H1 (cell line): ENCODE results near the gene MYL7. TPM values are rescaled to one million over a fixed set of nuclear protein-coding genes. Genes with fewer than 3 reads are reported as not detected.

Source experiments
- CTCF ChIA-PET: fragments of 300-600 bp; sonication (Branson Sonifier 250); formaldehyde crosslinking; loops from one replicate; lab custom pipeline; 2021; ENCODE audit not compliant: partially characterized antibody; lab: Charles Lee
- POLR2A ChIA-PET: fragments of 300-600 bp; sonication (Branson Sonifier 250); formaldehyde crosslinking; loops from one replicate; lab custom pipeline; 2021; ENCODE audit warnings: inconsistent platforms; ENCODE audit not compliant: partially characterized antibody; lab: Charles Lee
- DNase-seq, 2 experiments: peaks; one replicate each; pipeline versions ENCODE4 v3.0.0 to v3.0.0-alpha.2; 2010 to 2022; ENCODE audit warnings: low spot score in 2 of 2, low read depth in 1 of 2, mixed read lengths in 1 of 2
- FAIRE-seq: peaks from 2 replicates; lab custom pipeline; 2011; peaks lifted over from hg19 to GRCh38; lab: Jason Lieb, UNC
- H2AFZ ChIP-seq: 2 replicates; pipeline ENCODE4 v1.8.1; 2012; ENCODE audit warnings: low read length, inconsistent platforms
- H2AK5ac ChIP-seq: 2 replicates; pipeline ENCODE4 v1.6.1; 2013; ENCODE audit warnings: low read depth, low read length
- H2BK120ac ChIP-seq: replicated peaks from 2 replicates; pipeline ENCODE3; 2013; ENCODE audit warnings: low read depth, low read length, inconsistent platforms
- H2BK12ac ChIP-seq: 2 replicates; pipeline ENCODE4 v1.6.1; 2013; ENCODE audit warnings: low read depth, low read length
- H2BK15ac ChIP-seq: 2 replicates; pipeline ENCODE4 v1.6.1; 2013; ENCODE audit warnings: low read length
- H2BK20ac ChIP-seq: 2 replicates; pipeline ENCODE4 v1.6.1; 2013; ENCODE audit warnings: low read length
- H2BK5ac ChIP-seq: 2 replicates; pipeline ENCODE4 v1.6.1; 2013; ENCODE audit warnings: low read depth, low read length
- H3K14ac ChIP-seq: 2 replicates; pipeline ENCODE4 v1.6.1; 2013; ENCODE audit warnings: inconsistent platforms; ENCODE audit not compliant: insufficient read length
- H3K18ac ChIP-seq: 2 replicates; pipeline ENCODE4 v1.6.1; 2013; ENCODE audit warnings: low read length; ENCODE audit errors: extremely low read depth
- H3K23ac ChIP-seq: 2 replicates; pipeline ENCODE4 v1.6.1; 2013; ENCODE audit warnings: inconsistent platforms; ENCODE audit not compliant: insufficient read length
- H3K23me2 ChIP-seq: 2 replicates; pipeline ENCODE4 v1.6.1; 2013; ENCODE audit warnings: low read depth, low read length
- H3K27ac ChIP-seq: 2 replicates; pipeline ENCODE4 v1.6.1; 2011; ENCODE audit warnings: low read depth, low read length, inconsistent platforms
- H3K27me3 ChIP-seq, 4 experiments: replicated peaks in 1 of 4; 1 replicate in 1 of 4; 2 replicates in 3 of 4; pipeline versions ENCODE4 v1.6.1 to v1.8.1; 2011 to 2013; ENCODE audit warnings: low read length in 3 of 4, mild to moderate bottlenecking in 3 of 4, inconsistent platforms in 2 of 4, mixed read lengths in 2 of 4, moderate library complexity in 1 of 4; ENCODE audit not compliant: control insufficient read depth in 3 of 4, insufficient read depth in 3 of 4; ENCODE audit errors: extremely low read depth in 1 of 4
- H3K36me3 ChIP-seq, 4 experiments: 2 replicates each; pipeline versions ENCODE4 v1.6.1 to v1.8.1; 2011 to 2013; ENCODE audit warnings: mild to moderate bottlenecking in 4 of 4, low read length in 3 of 4, moderate library complexity in 2 of 4, control low read depth in 1 of 4, inconsistent platforms in 1 of 4; ENCODE audit not compliant: insufficient read depth in 4 of 4, control insufficient read depth in 2 of 4
- H3K4ac ChIP-seq: replicated peaks from 2 replicates; pipeline ENCODE3; 2013; ENCODE audit warnings: low read length, low read depth, mixed read lengths, inconsistent platforms; ENCODE audit not compliant: insufficient read length
- H3K4me1 ChIP-seq, 4 experiments: replicated peaks in 1 of 4; 1 replicate in 1 of 4; 2 replicates in 3 of 4; pipeline versions ENCODE4 v1.6.1 to v1.8.1; 2011 to 2013; ENCODE audit warnings: low read length in 3 of 4, inconsistent platforms in 2 of 4, mixed read lengths in 1 of 4; ENCODE audit not compliant: insufficient read depth in 4 of 4, control insufficient read depth in 3 of 4
- H3K4me2 ChIP-seq, 2 experiments: 2 replicates each; pipeline versions ENCODE4 v1.6.1 to v1.8.1; 2011 to 2013; ENCODE audit warnings: low read depth in 2 of 2, low read length in 2 of 2, control low read depth in 1 of 2, inconsistent platforms in 1 of 2, mild to moderate bottlenecking in 1 of 2; ENCODE audit not compliant: insufficient read depth in 1 of 2
- H3K4me3 ChIP-seq, 4 experiments: fragments of 200-600, 300-600 bp in 1 of 4; sonication (generic), shearing (Covaris generic), sonication (Bioruptor Twin) in 1 of 4; 2 replicates each; pipeline versions ENCODE4 v1.5.1 to v1.8.1; 2011 to 2016; ENCODE audit warnings: low read length in 4 of 4, low read depth in 3 of 4, control low read depth in 2 of 4, inconsistent platforms in 2 of 4, mild to moderate bottlenecking in 2 of 4, mixed read lengths in 1 of 4, moderate library complexity in 1 of 4; ENCODE audit not compliant: insufficient read depth in 2 of 4; ENCODE audit errors: extremely low read depth in 1 of 4
- H3K56ac ChIP-seq: replicated peaks from 2 replicates; pipeline ENCODE3; 2013; ENCODE audit warnings: low read depth, mild to moderate bottlenecking, mixed read lengths, low read length, inconsistent platforms; ENCODE audit not compliant: insufficient read length
- H3K79me1 ChIP-seq: 2 replicates; pipeline ENCODE4 v1.6.1; 2013; ENCODE audit warnings: low read depth, low read length, control low read depth
- H3K79me2 ChIP-seq, 2 experiments: 2 replicates each; pipeline versions ENCODE4 v1.6.1 to v1.8.1; 2012 to 2013; ENCODE audit warnings: low read length in 2 of 2, mild to moderate bottlenecking in 2 of 2, inconsistent platforms in 1 of 2; ENCODE audit not compliant: insufficient read depth in 2 of 2, control insufficient read depth in 1 of 2
- H3K9ac ChIP-seq, 4 experiments: replicated peaks in 1 of 4; 1 replicate in 1 of 4; 2 replicates in 3 of 4; pipeline versions ENCODE4 v1.6.1 to v1.8.1; 2011 to 2013; ENCODE audit warnings: low read depth in 3 of 4, low read length in 3 of 4, control low read depth in 2 of 4, mild to moderate bottlenecking in 2 of 4, moderate library complexity in 2 of 4, inconsistent platforms in 1 of 4; ENCODE audit errors: extremely low read depth in 1 of 4
- H3K9me3 ChIP-seq, 2 experiments: 2 replicates each; pipeline versions ENCODE4 v1.6.1 to v1.8.1; 2012 to 2013; ENCODE audit warnings: mild to moderate bottlenecking in 2 of 2, moderate library complexity in 2 of 2, control low read depth in 1 of 2, inconsistent platforms in 1 of 2, low read depth in 1 of 2, low read length in 1 of 2, mixed read lengths in 1 of 2; ENCODE audit not compliant: insufficient read depth in 2 of 2
- H4K20me1 ChIP-seq, 2 experiments: replicated peaks in 1 of 2; 2 replicates each; pipeline versions ENCODE3 to v1.8.1; 2011 to 2013; ENCODE audit warnings: inconsistent platforms in 2 of 2, low read length in 2 of 2, mild to moderate bottlenecking in 1 of 2; ENCODE audit not compliant: insufficient read depth in 2 of 2, control insufficient read depth in 1 of 2
- H4K5ac ChIP-seq: 2 replicates; pipeline ENCODE4 v1.6.1; 2013; ENCODE audit warnings: low read length, low read depth, mixed read lengths, inconsistent platforms; ENCODE audit not compliant: insufficient read length
- H4K8ac ChIP-seq: 2 replicates; pipeline ENCODE4 v1.8.0; 2013; ENCODE audit warnings: mild to moderate bottlenecking, moderate library complexity, low read length, inconsistent platforms; ENCODE audit not compliant: insufficient read depth; ENCODE audit errors: extremely low read depth
- H4K91ac ChIP-seq: replicated peaks from 2 replicates; pipeline ENCODE3; 2013; ENCODE audit warnings: low read length, mixed read lengths, inconsistent platforms; ENCODE audit not compliant: insufficient read length
- RAD21 ChIP-seq, 2 experiments: IDR thresholded peaks in 1 of 2; conservative IDR thresholded peaks in 1 of 2; 2 replicates each; pipeline ENCODE4 v1.6.1; 2011; ENCODE audit warnings: low read depth in 2 of 2, low read length in 2 of 2, improper control_type of control experiment in 1 of 2, inconsistent platforms in 1 of 2, mild to moderate bottlenecking in 1 of 2, moderate library complexity in 1 of 2
- YY1 ChIP-seq: IDR thresholded peaks from 2 replicates; pipeline ENCODE4 v1.6.1; 2011; ENCODE audit warnings: low read depth, mild to moderate bottlenecking, low read length
- WGBS, 2 experiments: shearing (Covaris generic) in 1 of 2; methylation state at CpG; one replicate each; pipeline versions ENCODE4 v1.1.6 to v1.1.7; 2013 to 2015; ENCODE audit warnings: low lambda C conversion rate in 2 of 2, mixed read lengths in 2 of 2, inconsistent platforms in 1 of 2, low coverage in 1 of 2, missing lambda C conversion rate in 1 of 2; ENCODE audit not compliant: insufficient replicate concordance in 2 of 2, insufficient coverage in 1 of 2, insufficient read length in 1 of 2; ENCODE audit errors: extremely low coverage in 1 of 2, missing lambda C conversion rate in 1 of 2; 5-methylcytosine and 5-hydroxymethylcytosine counted together
- polyA plus RNA-seq, 7 experiments: library from polyadenylated mRNA; depleted of rRNA in 3 of 7; stranded (reverse) in 5 of 7; unstranded in 2 of 7; fragments of >200 nt in 5 of 7; fragments of 200-250 nt in 2 of 7; gene quantifications; 1 replicate in 5 of 7; 2 replicates in 1 of 7; 4 replicates in 1 of 7; pipeline versions ENCODE4 v1.2.1 to v1.2.3, GENCODE V29; 2011 to 2013; ENCODE audit warnings: missing spikeins in 2 of 7, mixed read lengths in 2 of 7
- total RNA-seq: library from RNA; stranded (reverse); fragmentation: NEBNext Ultra II Directional; extraction: Animal tissue kit (Norgen Biotek cat#: 25700); gene quantifications from 2 replicates; pipeline ENCODE4 v1.2.1, GENCODE V29; 2021
- TF ChIP-seq, protein P1 (sequence below), 3 experiments: IDR thresholded peaks; 1 replicate in 2 of 3; 2 replicates in 1 of 3; pipeline versions ENCODE4 v1.5.1 to v1.6.1; 2011; ENCODE audit warnings: low read length in 3 of 3, mild to moderate bottlenecking in 3 of 3, inconsistent platforms in 2 of 3, low read depth in 1 of 3, moderate library complexity in 1 of 3; ENCODE audit not compliant: insufficient read depth in 1 of 3; ENCODE audit errors: control extremely low read depth in 1 of 3

The MYL7 gene
- total and polyA plus RNA-seq, 2 of the 8 experiments (the other 6 are each of a cell fraction or from before 2014, with no cell fraction given) = 3.3 to 3.4 TPM

DNA sequence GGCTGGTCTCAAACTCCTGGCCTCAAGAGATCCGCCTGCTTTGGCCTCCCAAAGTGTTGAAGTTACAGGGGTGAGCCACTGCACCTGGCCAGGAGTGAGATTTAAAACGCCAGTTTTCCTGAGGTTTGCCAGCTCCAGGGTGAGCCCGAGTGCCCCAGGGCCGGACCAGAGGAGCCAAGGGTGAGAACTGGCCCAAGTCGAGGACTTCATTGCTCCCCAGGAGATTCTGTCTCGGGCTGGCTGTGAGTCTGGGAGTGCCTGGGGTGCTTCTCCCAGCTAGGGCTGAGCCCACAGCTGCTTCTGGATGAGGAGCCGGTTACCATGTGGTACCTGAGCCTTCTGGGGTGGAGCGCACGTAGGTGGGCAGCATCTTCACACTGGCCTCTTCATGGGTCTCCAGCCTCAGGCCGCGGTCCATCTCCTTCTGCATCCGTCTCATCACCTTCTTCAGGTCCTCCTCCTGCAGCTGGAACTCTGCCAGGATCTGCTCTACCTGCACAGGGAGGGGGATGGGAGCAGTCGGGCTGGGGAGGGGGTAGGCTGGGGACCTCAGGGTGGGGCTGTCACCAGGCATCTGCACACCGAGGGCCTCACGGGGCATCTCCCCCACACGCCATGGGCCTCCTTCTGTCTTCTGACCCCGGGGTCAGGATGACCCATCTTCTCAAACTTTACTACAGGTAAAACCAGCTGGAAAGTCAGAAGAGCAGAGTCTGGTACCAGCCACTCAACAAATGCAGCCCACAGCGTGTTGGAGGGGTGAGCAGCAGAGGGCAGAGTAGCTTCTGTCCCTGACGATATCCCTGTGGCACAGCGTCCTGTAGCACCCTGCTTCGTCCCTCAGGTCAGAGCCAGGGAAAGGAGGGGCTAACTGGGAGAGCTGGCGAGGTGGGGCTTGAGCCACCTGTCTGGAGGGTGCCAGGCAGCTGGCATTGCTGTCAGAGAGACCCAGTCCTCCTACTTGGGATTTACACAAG lies 12.1 kb upstream of the MYL7 start:
- CTCF ChIA-PET = interaction anchor here (0.7 to 6.1 kb wide), 17 partner anchors 8 to 87 kb away, joined by 3 to 46 read pairs (median 4); no protein-coding TSS in a partner anchor
- no peaks in the 10 kb centered on the region for H3K79me2 ChIP-seq
- DNase-seq = no peak
- TF ChIP-seq YY1 = no peak
- TF ChIP-seq, protein P1, sequence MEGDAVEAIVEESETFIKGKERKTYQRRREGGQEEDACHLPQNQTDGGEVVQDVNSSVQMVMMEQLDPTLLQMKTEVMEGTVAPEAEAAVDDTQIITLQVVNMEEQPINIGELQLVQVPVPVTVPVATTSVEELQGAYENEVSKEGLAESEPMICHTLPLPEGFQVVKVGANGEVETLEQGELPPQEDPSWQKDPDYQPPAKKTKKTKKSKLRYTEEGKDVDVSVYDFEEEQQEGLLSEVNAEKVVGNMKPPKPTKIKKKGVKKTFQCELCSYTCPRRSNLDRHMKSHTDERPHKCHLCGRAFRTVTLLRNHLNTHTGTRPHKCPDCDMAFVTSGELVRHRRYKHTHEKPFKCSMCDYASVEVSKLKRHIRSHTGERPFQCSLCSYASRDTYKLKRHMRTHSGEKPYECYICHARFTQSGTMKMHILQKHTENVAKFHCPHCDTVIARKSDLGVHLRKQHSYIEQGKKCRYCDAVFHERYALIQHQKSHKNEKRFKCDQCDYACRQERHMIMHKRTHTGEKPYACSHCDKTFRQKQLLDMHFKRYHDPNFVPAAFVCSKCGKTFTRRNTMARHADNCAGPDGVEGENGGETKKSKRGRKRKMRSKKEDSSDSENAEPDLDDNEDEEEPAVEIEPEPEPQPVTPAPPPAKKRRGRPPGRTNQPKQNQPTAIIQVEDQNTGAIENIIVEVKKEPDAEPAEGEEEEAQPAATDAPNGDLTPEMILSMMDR (IDR thresholded peaks at IDR 0.05; ENCODE audit: control extremely low read depth in 1 of 3, insufficient read depth in 1 of 3, low read depth in 1 of 3, low read length in 3 of 3) = peak in 2 of 3 experiments; percentile 21 to 35; a peak in 2 of 4 replicates
- peak; percentile 25 to 42; a peak in 3 of 4 replicates for TF ChIP-seq RAD21 (IDR thresholded peaks at IDR 0.05 in 1 of 2, conservative IDR thresholded peaks at IDR 0.05 in 1 of 2; ENCODE audit: low read depth in 2 of 2, low read length in 2 of 2)
- no peak overlapping the region for H2BK120ac ChIP-seq
- no peak overlapping the region for H3K27ac ChIP-seq
- no peak overlapping the region for H2BK12ac ChIP-seq
- no peaks in the 10 kb centered on the region for H3K4me1 ChIP-seq
- no peaks in the 10 kb centered on the region for H3K23me2 ChIP-seq
- H4K91ac ChIP-seq = no peak overlapping the region
- H3K9me3 ChIP-seq = no peaks in the 10 kb centered on the region
- FAIRE-seq = no peak
- no peak overlapping the region for H3K9ac ChIP-seq
- H3K56ac ChIP-seq = no peak overlapping the region
- H3K18ac ChIP-seq = no peak overlapping the region
- H2AK5ac ChIP-seq = no peak overlapping the region
- no peaks in the 10 kb centered on the region for H3K36me3 ChIP-seq
- peak overlapping the region; percentile 80; the same call in 1 of the 2 replicates for H4K8ac ChIP-seq
- no peak overlapping the region for H3K4me2 ChIP-seq
- no peaks in the 10 kb centered on the region for H3K79me1 ChIP-seq
- no peak overlapping the region for H2BK20ac ChIP-seq
- WGBS, 2 experiments = 78% methylated on average over 21 of the region's 22 CpGs; no CpG with 5 or more reads in 1 of the 2 experiments
- H3K23ac ChIP-seq = no peak overlapping the region
- POLR2A ChIA-PET = no interaction called here
- H3K4ac ChIP-seq = no peak overlapping the region
- no peak overlapping the region for H4K5ac ChIP-seq
- H3K14ac ChIP-seq = no peak overlapping the region
- no peaks in the 10 kb centered on the region for H4K20me1 ChIP-seq
- H3K4me3 ChIP-seq = no peak overlapping the region
- no peak overlapping the region for H2BK5ac ChIP-seq
- no peak overlapping the region for H2AFZ ChIP-seq
- no peaks in the 10 kb centered on the region; a peak in 2 of 7 replicates for H3K27me3 ChIP-seq
- no peak overlapping the region for H2BK15ac ChIP-seq
